ENCODE data around the gene PVRIG.

DNA sequence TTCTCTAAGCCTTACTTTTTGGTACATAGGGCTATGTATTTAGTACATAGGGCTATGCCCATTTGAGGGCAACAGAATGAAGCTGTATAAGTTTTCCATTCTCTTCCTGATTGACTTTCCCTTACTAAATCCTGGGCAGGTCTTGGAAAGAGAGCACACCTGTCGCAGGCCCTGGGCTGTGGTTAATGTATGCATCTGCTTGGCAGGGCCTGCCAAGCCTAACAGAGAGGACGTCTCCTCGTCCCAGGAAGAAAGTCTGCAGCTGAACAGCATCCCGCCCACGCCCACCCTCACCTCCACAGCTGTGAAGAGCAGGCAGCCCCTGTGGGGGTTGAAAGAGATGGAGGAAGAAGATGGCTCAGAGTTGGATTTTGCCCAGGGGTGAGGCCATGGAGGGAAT, 8.9 kb upstream of the PVRIG start:
- TF ChIP-seq, protein P1, sequence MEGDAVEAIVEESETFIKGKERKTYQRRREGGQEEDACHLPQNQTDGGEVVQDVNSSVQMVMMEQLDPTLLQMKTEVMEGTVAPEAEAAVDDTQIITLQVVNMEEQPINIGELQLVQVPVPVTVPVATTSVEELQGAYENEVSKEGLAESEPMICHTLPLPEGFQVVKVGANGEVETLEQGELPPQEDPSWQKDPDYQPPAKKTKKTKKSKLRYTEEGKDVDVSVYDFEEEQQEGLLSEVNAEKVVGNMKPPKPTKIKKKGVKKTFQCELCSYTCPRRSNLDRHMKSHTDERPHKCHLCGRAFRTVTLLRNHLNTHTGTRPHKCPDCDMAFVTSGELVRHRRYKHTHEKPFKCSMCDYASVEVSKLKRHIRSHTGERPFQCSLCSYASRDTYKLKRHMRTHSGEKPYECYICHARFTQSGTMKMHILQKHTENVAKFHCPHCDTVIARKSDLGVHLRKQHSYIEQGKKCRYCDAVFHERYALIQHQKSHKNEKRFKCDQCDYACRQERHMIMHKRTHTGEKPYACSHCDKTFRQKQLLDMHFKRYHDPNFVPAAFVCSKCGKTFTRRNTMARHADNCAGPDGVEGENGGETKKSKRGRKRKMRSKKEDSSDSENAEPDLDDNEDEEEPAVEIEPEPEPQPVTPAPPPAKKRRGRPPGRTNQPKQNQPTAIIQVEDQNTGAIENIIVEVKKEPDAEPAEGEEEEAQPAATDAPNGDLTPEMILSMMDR (IDR thresholded peaks at IDR 0.05), result no peak
- no peak for TF ChIP-seq POLR2A (IDR thresholded peaks at IDR 0.05)

Measured in lower leg skin (tissue), 3 donors.